Dermis microvascular lymphatic vessel endothelial cell (primary cell): Measurements from ENCODE around the gene MECP2. TPM values are rescaled to one million over a fixed set of nuclear protein-coding genes. Genes with fewer than 3 reads are reported as not detected.
"Not testable (repeated sequence)": the region's sequence is repeated elsewhere in the genome, so short reads cannot be mapped to it uniquely, and the experiment has no call there.

Experiments
- DNase-seq, 2 donors: peaks; one replicate each; pipeline versions ENCODE4 v3.0.0 to v3.0.0-alpha.2; 2010; ENCODE audit warnings: low read depth in 2 of 2
- total RNA-seq: library from RNA; depleted of rRNA; stranded (reverse); fragments of >200 nt; gene quantifications from 2 replicates; pipeline ENCODE4 v1.2.1, GENCODE V29; 2014

MECP2 gene
- 13.2 and 17.1 TPM in 2 replicates for total RNA-seq

GRCh38 chrX:154097589-154098541, at the start of gene MECP2:
TSS of gene MECP2 (minus strand) at chrX:154097717.
- DNase-seq, result peak; percentile 82 to 93

GRCh38 chrX:154144010-154144409, 46.5 kb upstream of the MECP2 start, which contains the start of gene OPN1LW:
TSS of gene OPN1LW (plus strand) at chrX:154144243. CDS start at chrX:154144284, 41 bp downstream.
- DNase-seq, result not testable (repeated sequence)

DNA sequence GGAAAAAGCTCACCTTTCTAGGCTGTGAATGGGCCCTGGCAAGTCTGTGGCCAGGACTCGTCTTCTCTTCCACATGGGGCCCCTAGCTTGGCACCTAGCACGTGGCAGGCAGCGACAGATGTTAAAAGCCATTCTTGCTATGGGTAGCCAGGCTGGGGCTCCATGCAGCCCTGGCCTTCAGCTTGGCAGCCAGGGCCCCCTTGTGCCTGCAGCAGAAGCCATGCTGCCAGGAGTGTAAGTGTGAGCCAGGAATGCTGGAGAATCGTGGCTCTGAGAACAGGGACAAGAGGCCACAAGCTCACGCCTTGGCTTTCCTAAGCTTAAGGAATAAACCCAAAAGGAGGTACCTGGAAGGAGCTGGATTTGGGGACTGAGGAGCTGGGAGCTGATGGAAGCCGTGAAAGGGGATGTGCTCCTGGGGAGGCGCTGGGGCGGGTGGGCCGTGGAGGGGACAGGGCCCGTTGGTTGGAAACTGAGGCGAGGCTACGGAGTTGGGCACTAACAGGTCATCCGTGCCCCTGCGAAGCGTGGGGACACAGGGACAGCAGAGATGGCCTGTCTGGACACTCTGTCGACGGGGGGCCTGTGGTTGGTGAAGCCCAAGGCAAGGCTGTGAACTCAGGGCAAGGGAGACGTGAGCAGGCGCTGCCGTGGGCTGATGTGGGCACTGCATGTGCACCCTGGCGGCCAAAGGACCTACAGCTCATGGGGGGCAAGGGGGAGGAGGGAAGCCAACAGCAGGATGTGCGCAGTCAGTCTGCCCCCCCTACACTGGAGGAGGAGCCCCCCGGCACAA, 45.6 kb upstream of the MECP2 start:
- no peak for DNase-seq

- no peak for DNase-seq
Measured at GRCh38 chrX:154142386-154142785, 44.9 kb upstream of the MECP2 start.

DNA sequence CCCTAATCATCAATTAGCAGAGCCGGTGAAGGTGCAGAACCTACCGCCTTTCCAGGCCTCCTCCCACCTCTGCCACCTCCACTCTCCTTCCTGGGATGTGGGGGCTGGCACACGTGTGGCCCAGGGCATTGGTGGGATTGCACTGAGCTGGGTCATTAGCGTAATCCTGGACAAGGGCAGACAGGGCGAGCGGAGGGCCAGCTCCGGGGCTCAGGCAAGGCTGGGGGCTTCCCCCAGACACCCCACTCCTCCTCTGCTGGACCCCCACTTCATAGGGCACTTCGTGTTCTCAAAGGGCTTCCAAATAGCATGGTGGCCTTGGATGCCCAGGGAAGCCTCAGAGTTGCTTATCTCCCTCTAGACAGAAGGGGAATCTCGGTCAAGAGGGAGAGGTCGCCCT, 43.2 kb upstream of the MECP2 start:
- no peak for DNase-seq

DNA sequence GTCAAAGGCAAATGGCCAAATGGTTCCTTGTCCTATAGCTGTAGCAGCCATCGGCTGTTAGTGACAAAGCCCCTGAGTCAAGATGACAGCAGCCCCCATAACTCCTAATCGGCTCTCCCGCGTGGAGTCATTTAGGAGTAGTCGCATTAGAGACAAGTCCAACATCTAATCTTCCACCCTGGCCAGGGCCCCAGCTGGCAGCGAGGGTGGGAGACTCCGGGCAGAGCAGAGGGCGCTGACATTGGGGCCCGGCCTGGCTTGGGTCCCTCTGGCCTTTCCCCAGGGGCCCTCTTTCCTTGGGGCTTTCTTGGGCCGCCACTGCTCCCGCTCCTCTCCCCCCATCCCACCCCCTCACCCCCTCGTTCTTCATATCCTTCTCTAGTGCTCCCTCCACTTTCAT, 42.7 kb upstream of the MECP2 start:
- no peak for DNase-seq

GRCh38 chrX:154138857-154139256, 41.3 kb upstream of the MECP2 start:
- no peak for DNase-seq

GRCh38 chrX:154136627-154137161, 39.2 kb upstream of the MECP2 start:
- peak; percentile 54 to 74 for DNase-seq

GRCh38 chrX:154135458-154136229, 38.1 kb upstream of the MECP2 start:
- peak in 1 of 2 donors; percentile 5 for DNase-seq

DNA sequence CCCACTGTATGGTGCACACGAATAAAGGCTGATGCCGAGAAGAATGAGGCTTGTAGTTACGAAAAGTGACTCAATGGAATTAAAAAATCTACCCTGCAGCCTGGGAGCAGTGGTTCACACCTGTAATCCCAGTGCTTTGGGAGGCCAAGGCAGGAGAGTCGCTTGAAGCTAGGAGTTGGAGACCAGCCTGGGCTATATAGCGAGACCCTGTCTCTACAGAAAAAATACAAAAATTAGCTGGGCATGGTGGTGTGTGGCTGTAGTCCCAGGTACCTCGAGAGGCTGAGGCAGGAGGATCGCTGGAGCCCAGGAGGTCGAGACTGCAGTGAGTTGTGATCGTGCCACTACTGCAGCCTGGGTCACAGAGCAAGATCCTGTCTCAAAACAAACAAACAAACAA, 34.8 kb upstream of the MECP2 start:
- DNase-seq, result no peak

GRCh38 chrX:154131955-154132354, 34.4 kb upstream of the MECP2 start:
- no peak for DNase-seq

- DNase-seq, result no peak
Measured at GRCh38 chrX:154126101-154126500, 28.6 kb upstream of the MECP2 start.

GRCh38 chrX:154125391-154126040, 28.0 kb upstream of the MECP2 start:
- no peak for DNase-seq

DNA sequence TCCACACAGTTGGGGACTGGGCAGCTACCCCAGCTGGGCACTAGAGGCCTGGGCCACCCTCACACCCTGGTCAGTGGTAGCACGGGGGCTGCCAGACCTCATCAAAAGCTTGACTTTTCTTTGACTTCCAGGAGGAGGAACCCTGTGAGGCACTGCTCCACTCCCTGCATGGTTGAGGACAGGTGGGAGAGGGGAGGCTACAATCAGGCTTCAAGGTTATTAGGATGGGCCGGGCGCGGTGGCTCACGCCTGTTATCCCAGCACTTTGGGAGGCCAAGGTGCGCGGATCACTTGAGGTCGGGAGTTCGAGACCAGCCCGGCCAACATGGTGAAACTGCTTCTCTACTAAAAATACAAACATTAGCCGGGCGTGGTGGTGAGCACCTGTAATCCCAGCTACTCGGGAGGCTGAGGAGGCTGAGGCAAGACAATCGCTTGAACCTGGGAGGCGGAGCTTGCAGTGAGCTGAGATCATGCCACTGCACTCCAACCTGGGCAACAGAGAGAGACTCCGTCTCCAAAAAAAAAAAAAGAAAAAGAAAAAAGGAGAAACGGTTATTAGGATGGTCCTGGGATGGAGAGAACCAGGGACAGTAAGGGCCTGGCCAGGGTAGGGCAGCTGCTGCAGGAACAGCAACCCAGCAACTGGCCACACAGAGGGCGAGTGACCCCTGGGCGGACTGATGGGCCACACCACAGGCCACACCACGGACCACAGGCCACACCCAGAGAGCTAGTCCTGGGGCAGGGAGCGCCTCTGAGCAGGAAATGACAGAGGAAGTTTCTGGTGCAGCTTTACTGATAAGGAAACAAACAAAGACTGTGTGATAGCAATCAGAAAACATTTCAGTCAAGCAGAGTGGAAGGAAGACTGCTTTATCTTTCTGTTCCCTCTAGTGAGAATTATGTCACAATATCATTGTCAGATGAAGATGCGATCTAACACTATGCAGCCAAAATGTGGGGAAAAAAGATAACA, 26.0 kb upstream of the MECP2 start:
- peak; percentile 35 to 65 for DNase-seq

- no peak for DNase-seq
Measured at GRCh38 chrX:154121961-154122360, 24.4 kb upstream of the MECP2 start.

DNA sequence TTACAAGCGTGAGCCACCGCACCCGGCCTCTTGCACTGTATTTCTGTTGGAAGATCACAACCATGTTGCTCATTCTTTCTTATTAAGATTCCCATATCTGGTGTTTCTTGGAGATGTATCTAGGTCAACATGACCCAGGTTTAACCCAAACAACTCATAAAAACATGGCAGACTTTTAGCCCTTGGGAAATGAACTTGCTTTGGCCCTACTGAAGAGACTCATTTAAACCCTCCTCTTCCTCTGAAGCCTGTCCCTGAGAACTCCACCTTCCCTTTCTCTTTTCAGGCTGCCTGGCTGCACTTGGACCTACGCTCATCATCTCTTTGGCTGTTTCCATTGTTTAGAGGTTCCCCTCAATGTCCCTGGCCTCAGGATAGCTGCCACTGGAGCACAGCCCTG, 23.7 kb upstream of the MECP2 start:
- DNase-seq, result no peak

DNA sequence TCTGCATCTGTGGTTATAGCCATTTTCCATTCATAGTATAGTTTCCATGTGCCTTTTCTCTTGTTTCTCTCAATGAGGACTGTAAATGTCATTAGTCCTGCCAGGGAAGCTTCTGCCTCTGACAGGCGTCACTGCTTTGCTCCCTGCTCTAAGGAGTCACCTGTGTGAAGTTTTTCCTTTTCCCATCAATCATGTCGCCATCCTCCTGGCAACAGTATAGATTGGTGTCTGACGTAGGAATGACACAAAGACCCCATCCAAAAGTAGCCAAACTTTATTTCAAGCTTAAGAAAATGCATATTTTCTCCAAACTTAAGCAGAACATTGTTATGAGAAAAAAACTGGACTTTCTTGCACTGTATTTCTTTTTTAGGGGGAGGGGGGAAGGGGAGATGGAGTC, 23.1 kb upstream of the MECP2 start:
- DNase-seq, result no peak

DNA sequence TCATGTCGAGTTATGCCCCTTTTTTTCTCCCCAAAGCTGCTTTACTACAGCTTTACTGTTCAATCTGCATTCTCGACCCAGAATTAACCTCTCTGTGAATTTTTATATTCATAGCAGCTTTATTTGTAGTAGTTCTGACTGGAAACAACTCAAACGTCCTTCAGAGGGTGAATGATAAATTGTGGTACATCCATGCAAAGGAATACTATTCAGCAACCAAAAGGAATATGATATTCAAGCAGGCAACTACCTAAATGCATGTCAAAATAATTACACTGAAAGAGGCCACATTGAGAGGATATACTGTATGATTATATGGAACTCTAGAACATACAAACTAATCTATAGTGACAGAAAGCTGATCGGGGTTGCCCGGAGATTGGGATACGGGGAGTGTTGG, 20.0 kb upstream of the MECP2 start:
- no peak for DNase-seq

DNA sequence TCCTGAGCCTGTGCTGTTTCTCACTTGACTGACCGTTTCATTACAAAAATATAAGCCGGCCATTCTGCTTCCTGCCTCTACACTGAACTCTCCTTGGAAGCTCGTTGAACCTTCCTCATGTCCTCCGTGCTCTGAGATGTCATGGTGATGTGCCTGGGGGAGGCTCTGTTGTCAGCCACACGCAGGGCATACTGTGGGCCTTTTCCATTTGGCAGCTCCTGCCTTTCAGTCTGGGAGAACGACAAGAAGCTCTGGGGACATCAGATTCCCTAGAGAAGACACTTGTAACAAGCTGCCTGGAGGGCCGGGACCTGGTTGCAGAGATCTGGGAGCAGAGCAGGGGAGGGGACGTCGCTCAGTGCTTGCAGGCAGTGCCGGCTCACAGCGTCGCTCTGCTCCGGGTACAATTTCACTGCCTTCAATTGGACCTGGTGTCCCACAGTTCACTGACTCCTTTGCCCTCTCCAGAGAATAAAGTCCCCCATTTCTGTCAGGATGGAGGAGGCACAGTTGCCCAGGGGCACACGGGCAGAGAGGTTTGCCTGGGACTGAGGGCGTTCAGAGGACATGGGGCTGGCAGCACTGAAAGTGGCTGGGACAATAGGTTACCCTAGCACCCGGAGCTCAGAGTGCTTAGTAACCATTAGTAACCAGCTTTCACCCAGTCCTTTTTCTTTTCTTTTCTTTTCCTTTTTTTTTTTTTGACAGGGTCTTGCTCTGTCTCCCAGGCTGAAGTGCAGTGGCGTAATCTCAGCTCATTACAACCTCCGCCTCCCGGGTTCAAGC, 19.1 kb upstream of the MECP2 start:
- no peak for DNase-seq
